Tibial artery (tissue), 4 donors: Measurements from ENCODE around the gene GOLGB1.

Experiments used
- DNase-seq, 2 donors: peaks; one replicate each; pipeline ENCODE4 v3.0.0-alpha.2; 2019
- H3K27ac ChIP-seq, 2 donors: fragments of 200-600 bp; sonication (generic) in 1 of 2; 1 replicate in 1 of 2; 2 replicates in 1 of 2; pipeline ENCODE4 v1.5.1; 2018 to 2019; ENCODE audit warnings: mild to moderate bottlenecking in 1 of 2
- H3K27me3 ChIP-seq, 2 donors: fragments of 200-600 bp; sonication (generic) in 1 of 2; one replicate each; pipeline versions ENCODE4 v1.5.1 to v1.6.0; 2016 to 2019
- H3K36me3 ChIP-seq, 3 donors: fragments of 200-600 bp; sonication (generic) in 2 of 3; one replicate each; pipeline ENCODE4 v1.5.1; 2016 to 2019; ENCODE audit warnings: mild to moderate bottlenecking in 2 of 3
- H3K4me1 ChIP-seq, 4 donors: fragments of 200-600 bp; sonication (generic) in 2 of 4; 1 replicate in 3 of 4; 2 replicates in 1 of 4; pipeline ENCODE4 v1.5.1; 2016 to 2019
- H3K4me3 ChIP-seq, 2 donors: fragments of 200-600 bp; sonication (generic) in 1 of 2; 1 replicate in 1 of 2; 2 replicates in 1 of 2; pipeline ENCODE4 v1.5.1; 2018 to 2019; ENCODE audit warnings: mild to moderate bottlenecking in 2 of 2
- H3K9me3 ChIP-seq, 3 donors: fragments of 200-600 bp; sonication (generic) in 1 of 3; one replicate each; pipeline ENCODE4 v1.5.1; 2016 to 2019
- intact Hi-C: fragments of 100-400 bp; cut with DNase I; formaldehyde crosslinking; loops from one replicate; pipeline ENCODE4 v1.15.0; 2023; ENCODE audit warnings: low total_unique reads
- TF ChIP-seq, protein P1 (sequence below), 2 experiments: fragments of 200-600 bp in 1 of 2; fragments of 450-650 bp in 1 of 2; IDR thresholded peaks; one replicate each; pipeline ENCODE4 v1.5.1; 2017 to 2019; ENCODE audit warnings: antibody characterized with exemption in 2 of 2, mild to moderate bottlenecking in 1 of 2, moderate library complexity in 1 of 2

The GOLGB1 gene

DNA sequence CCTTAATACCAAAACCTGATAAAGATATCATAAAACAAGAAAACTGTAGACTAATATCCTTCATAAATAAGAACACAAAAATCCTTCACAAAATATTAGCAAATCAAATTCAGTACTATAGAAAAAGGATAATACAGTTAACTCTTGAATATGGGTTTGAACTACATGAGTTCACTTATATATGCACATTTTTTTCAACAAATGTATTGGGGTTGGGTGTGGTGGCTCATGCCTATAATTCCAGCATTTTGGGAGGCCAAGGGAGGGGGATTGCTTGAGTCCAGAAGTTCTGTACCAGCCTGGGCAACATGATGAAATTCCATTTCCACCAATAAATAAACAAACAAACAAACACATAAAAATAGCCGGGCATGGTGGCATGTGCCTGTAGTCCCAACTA lies 39.2 kb downstream of the GOLGB1 start:
- TF ChIP-seq, protein P1, sequence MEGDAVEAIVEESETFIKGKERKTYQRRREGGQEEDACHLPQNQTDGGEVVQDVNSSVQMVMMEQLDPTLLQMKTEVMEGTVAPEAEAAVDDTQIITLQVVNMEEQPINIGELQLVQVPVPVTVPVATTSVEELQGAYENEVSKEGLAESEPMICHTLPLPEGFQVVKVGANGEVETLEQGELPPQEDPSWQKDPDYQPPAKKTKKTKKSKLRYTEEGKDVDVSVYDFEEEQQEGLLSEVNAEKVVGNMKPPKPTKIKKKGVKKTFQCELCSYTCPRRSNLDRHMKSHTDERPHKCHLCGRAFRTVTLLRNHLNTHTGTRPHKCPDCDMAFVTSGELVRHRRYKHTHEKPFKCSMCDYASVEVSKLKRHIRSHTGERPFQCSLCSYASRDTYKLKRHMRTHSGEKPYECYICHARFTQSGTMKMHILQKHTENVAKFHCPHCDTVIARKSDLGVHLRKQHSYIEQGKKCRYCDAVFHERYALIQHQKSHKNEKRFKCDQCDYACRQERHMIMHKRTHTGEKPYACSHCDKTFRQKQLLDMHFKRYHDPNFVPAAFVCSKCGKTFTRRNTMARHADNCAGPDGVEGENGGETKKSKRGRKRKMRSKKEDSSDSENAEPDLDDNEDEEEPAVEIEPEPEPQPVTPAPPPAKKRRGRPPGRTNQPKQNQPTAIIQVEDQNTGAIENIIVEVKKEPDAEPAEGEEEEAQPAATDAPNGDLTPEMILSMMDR (IDR thresholded peaks at IDR 0.05) = no peak
- Histone ChIP-seq H3K27me3 (no peaks in the 10 kb centered on the region), H3K4me3 (no peak overlapping the region), H3K4me1 (no peaks in the 10 kb centered on the region), H3K9me3 (no peaks in the 10 kb centered on the region), H3K27ac (no peak overlapping the region), H3K36me3 (peaks cover 23 to 71% (median 52%) of the 10 kb centered on the region in 3 donors)
- DNase-seq = no peak
- intact Hi-C loops = no loop called here

DNA sequence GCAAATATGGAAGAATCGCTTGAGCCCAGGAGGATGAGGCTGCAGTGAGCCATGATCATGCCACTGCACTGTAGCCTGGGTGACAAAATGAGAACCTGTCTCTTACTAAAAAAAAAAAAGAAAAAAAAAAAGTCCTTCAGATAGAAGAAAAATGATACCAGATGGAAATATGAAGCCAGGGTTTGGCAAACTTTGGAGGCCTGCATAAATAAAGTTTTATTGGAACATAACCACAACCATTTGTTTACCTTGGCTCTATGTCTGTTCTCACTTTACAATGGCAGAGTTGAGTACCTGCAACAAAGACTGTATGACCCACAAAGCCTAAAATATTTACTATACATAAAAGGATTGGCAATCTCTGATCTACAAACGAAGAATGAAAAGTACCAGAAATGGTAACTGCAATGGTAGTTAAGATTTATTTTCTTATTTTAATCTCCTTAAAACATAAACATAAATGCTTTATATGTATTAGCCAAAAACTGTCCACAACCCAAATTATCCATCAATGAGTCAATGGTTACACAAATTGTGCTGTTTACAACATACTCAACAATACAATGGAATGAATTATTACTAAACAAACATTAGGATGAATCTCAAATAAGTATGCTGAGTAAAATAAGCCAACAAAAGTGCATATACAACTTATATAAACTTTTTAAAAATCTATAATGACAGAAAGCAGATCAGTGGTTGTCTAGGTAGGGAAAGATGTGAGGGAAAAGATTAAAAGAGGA lies 41.8 kb downstream of the GOLGB1 start:
- Histone ChIP-seq H3K27me3 (no peaks in the 10 kb centered on the region), H3K9me3 (no peaks in the 10 kb centered on the region), H3K36me3 (peaks cover 13 to 56% (median 38%) of the 10 kb centered on the region in 3 donors), H3K27ac (no peak overlapping the region), H3K4me1 (no peaks in the 10 kb centered on the region), H3K4me3 (no peak overlapping the region)
- DNase-seq = no peak
- TF ChIP-seq, protein P1 (IDR thresholded peaks at IDR 0.05) = no peak
- intact Hi-C loops = no loop called here

DNA sequence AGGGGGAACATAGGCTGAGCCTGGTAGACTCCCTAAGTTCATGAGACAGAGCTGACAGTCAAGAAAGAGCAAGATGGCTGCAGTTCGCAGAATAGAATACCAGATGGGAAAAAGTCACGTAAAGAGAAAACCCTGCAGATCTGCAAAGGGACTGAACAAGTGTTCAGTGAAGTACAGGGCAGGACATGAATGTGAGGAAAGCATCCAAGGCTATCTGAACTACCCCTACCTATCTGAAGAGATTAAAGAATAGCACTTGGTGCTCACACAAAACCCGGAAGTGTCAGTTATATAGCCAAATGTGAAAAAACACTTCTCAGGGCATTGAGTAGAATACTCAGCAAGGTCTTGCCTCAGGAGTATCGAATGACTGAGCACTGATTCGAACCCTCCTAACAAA lies 44.0 kb downstream of the GOLGB1 start:
- Histone ChIP-seq H3K4me1 (no peaks in the 10 kb centered on the region), H3K27ac (no peak overlapping the region), H3K4me3 (no peak overlapping the region), H3K9me3 (no peaks in the 10 kb centered on the region), H3K36me3 (peaks cover 29 to 58% (median 48%) of the 10 kb centered on the region in 3 donors), H3K27me3 (no peaks in the 10 kb centered on the region)
- no peak for DNase-seq
- TF ChIP-seq, protein P1 (IDR thresholded peaks at IDR 0.05) = no peak
- intact Hi-C loops = no loop called here

DNA sequence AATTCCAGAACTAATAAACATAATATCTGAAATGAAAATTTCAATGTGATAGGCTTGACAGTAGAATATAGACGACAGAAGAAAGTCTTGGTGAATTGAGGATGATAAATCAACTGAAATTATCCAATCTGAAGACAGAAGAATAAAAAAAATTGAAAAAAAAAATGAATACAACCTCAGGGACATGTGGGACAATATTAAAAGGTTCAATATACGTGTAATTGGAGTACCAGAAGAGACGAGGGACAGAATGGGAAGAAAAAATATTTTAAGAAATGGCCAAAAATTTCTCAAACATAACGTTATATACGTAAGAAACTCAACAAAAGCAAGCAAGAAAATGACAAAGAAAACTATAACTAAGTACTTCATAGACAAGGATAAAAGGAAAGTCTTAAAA lies 45.6 kb downstream of the GOLGB1 start:
- no peak overlapping the region for H3K4me3 ChIP-seq
- no peaks in the 10 kb centered on the region for H3K4me1 ChIP-seq
- H3K36me3 ChIP-seq = peaks cover 43 to 73% (median 64%) of the 10 kb centered on the region in 3 donors
- no peaks in the 10 kb centered on the region for H3K9me3 ChIP-seq
- TF ChIP-seq, protein P1 (IDR thresholded peaks at IDR 0.05) = no peak
- DNase-seq = no peak
- intact Hi-C loops = no loop called here
- no peak overlapping the region for H3K27ac ChIP-seq
- no peaks in the 10 kb centered on the region for H3K27me3 ChIP-seq

DNA sequence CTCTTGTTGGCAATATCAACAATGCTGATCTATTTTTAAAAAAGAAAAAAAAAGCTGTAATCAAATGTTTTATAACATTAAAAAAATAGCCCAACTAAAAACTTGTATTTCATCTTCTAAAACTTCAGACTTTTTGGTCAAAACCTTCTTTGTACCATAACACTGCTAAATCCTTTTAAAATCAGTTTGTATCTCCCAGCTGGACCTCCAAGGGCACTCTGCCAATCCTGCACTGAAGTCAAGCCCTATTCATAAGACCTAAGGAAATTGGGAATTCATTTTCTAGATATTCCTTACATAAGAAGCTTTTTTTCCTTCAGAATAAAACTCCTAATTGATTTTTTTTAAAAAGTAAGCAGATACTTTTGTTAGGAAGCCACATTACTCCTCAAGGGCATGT lies 50.6 kb downstream of the GOLGB1 start:
- intact Hi-C loops = no loop called here
- DNase-seq = no peak
- H3K4me3 ChIP-seq = no peak overlapping the region
- no peaks in the 10 kb centered on the region for H3K9me3 ChIP-seq
- no peaks in the 10 kb centered on the region for H3K27me3 ChIP-seq
- H3K27ac ChIP-seq = no peak overlapping the region
- H3K36me3 ChIP-seq = peaks cover 52 to 60% (median 58%) of the 10 kb centered on the region in 3 donors
- no peaks in the 10 kb centered on the region for H3K4me1 ChIP-seq
- TF ChIP-seq, protein P1 (IDR thresholded peaks at IDR 0.05) = no peak
